ENCODE measurements around the gene SLC13A5.
"Not testable (repeated sequence)": the region's sequence is repeated elsewhere in the genome, so short reads cannot be mapped to it uniquely, and the experiment has no call there.

Gene SLC13A5

DNA sequence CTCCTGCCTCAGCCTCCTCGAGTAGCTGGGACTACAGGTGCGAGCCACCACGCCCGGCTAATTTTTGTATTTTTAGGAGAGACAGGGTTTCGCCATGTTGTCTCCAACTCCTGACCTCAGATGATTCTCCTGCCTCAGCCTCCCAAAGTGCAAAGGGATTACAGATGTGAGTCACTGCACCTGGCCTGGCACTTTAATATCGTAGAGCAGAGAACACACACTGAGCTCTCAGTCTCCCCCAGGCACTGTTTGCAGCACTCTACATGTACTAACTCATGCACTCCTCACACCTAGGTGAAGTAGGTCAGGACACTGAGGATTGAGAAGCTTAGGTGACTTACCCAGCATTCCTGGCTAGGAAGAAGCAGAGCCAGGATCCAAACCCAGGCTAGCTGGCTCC lies 46.6 kb downstream of the SLC13A5 start:
- DNase-seq (ENCODE audit: low read depth in 2 of 2, low spot score in 1 of 2), result no peak

DNA sequence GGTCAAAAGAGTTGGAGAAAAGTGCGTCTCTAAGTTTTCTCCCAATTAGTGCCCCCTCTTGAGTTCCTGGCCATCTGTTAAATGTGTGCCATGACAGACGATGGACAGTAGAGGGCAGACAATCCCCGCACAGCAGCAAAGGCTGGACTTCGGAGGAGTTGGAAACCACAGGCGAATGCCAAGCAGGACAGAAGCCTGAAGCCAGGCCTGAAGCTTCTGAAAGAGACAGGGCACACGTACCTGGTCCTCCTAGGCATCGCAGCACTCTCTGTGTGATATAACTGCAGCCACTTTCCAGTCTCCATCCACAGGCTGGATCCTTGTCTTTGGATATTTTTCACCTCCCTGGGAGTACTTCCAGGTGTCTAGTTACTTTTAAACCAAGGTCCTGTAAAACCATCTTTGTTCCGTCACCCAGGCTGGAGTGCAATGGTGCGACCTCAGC lies 47.1 kb downstream of the SLC13A5 start:
- peak in 1 of 2 donors; percentile 11 for DNase-seq (ENCODE audit: low read depth in 2 of 2, low spot score in 1 of 2)

DNA sequence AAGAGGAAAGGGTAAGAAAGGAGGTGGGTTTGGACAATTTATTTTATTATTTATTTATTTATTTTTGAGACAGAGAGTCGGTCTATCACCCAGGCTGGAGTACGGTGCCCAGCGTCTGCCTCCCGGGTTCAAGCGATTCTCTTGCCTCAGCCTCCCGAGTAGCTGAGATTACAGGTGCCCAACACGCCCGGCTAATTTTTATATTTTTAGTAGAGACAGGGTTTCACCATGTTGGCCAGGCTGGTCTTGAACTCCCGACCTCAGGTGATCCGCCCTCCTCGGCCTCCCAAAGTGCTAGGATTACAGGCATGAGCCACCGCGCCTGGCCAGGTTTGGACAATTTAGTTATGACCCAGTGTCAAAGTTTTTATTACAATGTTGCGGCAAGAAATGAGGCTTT lies 50.0 kb downstream of the SLC13A5 start:
- not testable (repeated sequence) for DNase-seq (ENCODE audit: low read depth in 2 of 2, low spot score in 1 of 2)

DNA sequence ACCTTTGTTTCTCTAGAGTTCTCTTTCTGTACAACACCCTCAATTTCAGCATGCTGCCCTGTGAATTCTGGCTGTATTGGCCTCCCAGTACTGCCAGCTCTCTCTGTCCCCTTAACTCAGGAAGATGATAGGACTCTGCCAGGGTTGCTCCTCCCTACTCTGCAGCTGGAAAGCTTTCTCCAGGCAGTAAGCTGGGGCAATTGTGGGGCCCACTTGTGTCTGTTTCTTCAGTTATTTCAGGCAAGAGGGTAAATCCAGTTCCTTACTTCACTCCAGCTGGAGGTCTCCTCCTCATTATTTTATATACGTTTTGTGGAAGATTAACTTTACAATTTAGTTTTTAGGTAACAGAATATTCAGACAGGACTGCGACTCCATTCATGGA lies 51.7 kb downstream of the SLC13A5 start:
- DNase-seq (ENCODE audit: low read depth in 2 of 2, low spot score in 1 of 2), result no peak

DNA sequence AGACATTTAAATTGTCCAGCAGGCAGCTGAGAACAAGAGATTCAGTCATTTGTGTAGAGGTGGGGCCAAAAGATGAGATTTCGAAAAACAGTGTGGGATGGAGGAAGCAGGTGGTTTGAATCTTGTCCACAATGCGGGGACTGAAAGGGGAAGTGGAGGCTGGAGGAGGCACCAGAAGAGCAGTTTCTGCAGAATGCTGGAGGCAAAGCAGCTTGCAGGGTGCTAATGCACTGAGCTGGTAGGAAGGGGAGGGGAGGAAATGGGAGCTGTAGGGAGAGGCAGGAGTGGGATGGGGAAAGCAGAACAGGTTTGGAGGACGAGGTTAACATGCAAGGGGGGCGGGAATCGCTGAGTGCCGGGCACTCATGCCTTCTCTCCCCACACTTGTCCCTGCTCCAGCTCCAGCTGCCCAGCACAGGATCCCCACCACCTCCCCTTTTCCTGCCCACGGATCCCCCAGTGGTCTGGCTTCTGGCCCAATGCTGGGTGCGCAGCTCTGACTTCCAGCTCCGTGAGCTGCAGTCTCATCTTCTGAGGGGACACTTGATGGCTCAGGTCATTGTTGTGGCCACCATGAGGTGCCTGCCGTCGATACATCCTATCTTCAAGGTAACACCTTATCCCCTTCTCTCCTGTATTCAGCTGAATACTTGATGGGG lies 52.2 kb downstream of the SLC13A5 start:
- DNase-seq (ENCODE audit: low read depth in 2 of 2, low spot score in 1 of 2), result no peak

DNA sequence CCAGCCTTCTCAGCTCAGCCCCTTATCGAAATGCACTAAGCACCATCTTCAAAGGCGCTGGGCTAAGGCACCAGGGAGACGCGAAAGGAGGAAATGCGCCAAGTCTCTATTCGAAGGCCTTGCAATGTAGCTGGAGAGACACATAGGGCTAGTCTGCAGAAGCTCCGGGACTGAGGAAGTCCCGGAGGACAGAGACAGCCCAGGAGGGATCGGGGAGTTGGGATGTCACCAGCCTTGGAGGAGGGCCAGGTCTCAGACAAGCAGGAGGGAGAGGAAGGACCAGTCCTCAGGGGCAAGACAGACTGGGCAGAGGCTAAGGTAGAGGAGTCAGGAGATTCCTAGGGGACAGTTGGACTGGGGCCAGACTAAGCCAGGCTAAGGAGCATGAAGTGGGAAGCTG lies 53.1 kb downstream of the SLC13A5 start:
- DNase-seq (ENCODE audit: low read depth in 2 of 2, low spot score in 1 of 2), result no peak

DNA sequence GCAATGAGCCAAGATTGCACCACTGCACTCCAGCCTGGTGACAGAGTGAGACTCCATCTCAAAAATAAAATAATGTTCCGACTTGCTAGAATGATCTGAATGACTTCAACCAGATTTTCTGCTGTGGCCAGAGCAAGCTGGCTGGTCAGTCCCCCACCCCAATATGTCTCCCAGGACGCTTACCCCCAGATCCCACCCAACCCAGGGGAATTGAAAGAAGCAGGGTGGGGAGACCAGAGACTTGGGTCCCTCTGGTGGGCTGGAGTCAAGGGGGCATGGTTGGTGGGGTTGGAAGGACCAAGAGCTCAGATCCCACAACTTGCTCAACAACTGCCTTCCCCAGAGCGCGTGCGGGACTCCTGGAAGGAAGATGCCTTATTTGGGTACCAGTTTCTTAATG lies 54.8 kb downstream of the SLC13A5 start:
- not testable (repeated sequence) for DNase-seq (ENCODE audit: low read depth in 2 of 2, low spot score in 1 of 2)

DNA sequence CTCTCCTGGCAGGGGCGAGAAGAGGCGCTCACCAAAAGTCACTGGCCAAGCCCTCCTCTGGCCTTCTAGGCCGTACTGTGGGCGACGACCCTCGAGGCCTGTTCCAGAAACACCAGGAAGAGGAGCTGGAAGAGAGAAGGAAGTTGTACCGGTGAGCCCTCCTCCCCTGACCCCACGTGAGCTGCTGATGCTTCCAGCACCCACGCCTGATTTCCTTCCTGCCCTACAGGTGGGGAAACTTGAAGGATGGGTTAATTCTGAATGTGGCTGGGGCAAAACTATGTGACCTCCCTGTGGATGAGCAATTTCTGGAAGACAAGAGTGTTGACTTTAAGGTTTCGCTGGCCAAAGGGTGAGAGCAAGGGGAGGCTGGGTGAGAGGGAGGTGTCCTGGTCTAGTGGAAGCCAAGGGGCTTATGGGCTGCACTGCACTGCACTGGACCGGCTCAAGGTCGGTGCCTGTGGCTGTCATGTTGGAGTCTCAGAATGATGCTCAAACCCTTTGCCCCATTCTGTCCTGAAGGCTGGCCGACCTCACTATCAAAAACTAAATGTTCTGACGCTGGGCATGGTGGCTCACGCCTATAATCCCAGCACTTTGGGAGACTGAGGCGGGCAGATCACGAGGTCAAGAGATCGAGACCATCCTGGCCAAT lies 55.4 kb downstream of the SLC13A5 start:
- no peak for DNase-seq (ENCODE audit: low read depth in 2 of 2, low spot score in 1 of 2)

DNA sequence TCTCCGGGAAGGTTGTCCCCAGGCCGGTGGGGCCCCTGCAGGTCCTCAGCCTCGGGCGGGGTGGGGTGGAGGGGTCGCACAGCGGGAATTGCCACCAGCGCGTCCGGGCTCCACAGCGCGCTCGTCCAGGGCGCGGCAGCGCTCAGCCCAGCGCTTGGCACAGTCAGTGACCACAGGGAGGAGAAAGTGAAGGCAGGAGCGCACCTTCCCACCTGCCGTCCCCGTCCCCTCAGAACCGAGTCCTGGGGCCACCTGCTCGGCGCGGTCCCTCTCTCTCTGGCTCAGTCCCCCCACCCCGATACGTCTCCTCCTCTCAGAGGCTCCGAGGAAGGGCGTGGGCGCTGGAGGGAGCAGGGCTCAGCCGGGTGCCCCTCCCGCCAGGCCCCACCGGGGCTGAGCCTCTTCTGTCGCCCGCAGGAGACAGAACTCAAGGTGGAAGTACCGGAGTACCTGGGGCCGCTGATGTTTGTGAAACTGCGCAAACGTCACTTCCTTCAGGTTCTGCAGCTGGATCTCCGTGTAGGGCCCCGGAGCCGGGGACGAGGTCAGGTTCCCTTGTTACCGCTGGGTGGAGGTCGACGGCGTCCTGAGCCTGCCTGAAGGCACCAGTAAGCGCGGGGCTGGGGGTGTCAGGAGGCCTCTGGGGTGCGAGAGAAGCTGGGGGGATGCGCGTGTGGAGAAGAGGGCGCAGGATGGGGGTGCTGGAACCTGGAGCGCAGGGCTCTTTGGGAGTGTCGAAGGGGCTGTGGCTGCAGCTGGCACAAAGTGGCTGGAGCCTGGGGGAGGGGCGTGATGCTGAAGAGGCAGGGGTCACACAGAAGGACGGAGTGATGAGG lies 56.2 kb downstream of the SLC13A5 start:
- DNase-seq (ENCODE audit: low read depth in 2 of 2, low spot score in 1 of 2), result not testable (repeated sequence)

DNA sequence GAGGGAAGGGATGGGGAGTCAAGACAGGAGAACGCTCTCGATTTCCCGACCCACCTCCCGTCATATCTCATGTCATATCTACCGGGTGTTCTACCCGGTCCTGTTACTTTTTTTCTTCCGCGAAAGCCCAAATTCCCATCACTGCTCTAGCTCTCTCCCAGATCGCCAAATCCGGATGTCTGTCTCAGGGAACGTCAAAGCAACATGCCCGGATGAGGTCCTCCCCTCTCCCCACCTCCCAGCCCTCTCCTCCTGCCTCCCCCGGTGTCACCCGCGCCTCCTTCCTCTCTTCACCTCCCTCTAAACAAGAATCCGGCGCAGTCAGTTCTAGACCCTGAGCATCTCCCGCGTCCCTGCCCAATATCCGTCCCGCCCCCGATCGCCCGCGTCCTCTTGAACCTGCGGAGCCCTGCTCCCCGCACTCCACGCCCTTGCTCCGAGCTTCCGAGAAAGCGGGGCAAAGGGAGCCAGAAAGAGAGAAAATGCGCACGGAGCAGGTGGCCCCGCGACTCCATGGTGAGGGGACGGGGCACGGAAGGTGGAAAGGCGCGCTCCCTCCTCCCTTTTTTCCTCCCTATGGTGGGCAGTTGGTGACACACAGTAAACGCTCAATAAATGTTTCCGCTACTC lies 57.3 kb downstream of the SLC13A5 start:
- DNase-seq (ENCODE audit: low read depth in 2 of 2, low spot score in 1 of 2), result not testable (repeated sequence)

DNA sequence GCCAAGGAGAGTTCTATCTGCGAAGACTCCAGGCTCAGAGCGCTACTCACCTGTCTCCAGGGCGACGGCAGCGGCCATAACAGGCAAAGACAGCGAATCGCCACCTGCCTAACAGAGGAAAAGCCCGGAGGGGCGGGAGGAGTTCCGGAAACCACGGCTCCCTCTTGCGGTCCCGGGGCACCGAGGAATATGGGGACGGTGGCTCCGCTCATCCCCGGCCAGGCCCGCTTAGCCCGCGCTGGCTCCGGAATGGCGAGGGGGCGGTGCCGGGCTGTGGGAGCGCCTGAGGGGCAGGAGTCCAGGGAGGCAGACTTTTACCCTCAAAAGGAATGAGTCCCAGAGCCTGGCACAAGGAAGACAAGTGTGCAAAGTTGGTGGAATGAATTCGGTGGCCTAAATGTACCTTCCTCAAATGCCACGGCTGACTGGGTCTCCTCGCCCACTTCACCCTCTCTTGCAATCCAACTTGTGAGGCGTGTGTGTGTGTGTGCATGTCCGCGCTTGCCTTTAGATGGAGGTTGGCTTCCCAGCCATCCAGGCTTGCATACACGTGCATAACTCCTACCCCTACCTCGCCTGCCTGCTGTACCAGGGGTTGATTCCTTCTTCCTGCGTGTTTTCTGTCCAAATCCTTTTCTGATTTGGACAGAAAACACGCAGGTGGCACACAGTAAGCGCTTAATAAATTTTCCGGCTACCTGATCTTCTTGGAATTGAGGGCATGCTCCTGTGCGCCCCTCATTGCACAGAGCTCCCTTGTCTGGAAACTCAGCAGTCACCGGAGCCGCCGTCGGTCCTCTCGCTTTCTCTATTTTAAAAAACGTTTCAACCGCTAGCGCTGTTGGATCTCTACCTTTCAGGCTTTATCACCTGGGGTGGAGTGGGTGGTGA lies 58.1 kb downstream of the SLC13A5 start:
- DNase-seq (ENCODE audit: low read depth in 2 of 2, low spot score in 1 of 2), result no peak

DNA sequence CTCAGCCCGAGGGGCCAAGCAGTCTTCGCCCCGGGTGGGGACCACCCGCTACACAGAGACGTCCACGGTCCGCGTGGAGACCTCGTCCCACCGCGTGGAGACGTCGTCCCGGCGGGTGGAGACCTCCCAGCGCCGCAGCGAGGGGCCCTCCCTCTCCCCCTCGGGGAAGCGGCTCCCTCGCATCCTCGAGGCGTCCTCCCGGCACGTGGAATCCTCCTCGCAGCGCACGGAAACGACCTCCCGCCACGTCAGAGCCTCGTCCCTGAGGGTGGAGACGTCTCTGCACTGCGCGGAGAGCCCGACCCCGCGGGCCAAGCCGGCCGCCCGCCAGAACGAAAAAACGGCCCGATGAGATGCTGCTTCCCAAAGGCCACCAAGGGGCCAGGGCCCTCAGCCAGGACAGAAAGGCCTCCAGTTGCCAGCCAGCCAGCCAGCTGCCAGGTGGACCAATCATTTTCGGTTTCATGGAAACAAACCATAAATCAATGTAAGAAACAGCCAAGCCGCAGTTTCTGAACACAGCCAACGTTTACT lies 61.2 kb downstream of the SLC13A5 start:
- DNase-seq (ENCODE audit: low read depth in 2 of 2, low spot score in 1 of 2), result no peak

DNA sequence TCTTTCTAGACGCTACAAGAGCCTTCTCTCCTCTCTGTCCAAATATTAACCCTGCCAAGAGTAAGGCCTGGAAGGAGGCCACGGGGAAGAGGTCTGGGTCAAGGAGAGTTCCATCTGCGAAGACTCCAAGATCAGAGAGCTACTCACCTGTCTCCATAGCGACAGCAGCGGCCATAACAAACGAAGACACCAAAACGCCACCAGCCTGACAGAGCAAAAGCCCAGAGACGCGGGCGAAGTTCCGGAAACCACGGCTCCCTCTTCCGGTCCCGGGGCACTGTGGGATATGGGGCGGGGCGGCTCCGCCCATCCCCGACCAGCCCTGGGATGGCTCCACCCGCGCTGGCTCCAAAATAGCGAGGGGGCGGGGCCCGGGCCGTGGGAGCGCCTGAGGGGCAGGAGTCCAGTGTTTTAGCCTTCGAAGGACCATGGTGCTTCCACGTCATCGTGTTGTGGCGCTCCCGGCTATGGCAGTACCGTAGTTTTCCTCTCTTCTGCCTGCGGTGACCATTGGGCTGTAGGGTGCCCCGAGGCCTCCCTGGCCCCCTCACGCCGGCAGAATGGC lies 61.7 kb downstream of the SLC13A5 start, which contains the start of the genes C17orf100 and MED31:
Gene C17orf100, plus strand, starts transcription at position 409 of the 565 bp plus-strand sequence. Its CDS starts 152 bp downstream, at position 561.
Gene MED31, minus strand, starts transcription at position 252 of the 565 bp plus-strand sequence. Its CDS starts 77 bp downstream, at position 175.
- peak; percentile 83 to 87 for DNase-seq (ENCODE audit: low read depth in 2 of 2, low spot score in 1 of 2)

DNA sequence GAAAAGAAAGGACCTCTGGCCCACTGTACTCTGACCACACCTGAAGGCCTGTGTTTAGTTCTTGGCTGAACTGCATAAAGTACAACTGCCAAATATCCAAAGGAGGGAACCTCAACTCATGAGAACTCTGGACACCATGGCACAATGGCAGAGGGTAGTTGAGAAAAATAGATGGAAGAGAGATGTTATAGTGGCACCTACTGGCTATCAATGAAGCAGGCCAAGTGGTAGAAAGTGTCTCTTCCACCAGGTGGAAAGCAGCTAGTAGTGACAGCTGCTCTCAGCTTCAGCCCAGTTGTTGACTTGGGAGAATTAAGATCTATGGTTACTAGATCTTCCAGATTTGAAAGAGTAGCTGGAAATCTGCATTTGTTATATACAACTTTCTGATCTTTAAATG lies 65.0 kb downstream of the SLC13A5 start:
- no peak for DNase-seq (ENCODE audit: low read depth in 2 of 2, low spot score in 1 of 2)

DNA sequence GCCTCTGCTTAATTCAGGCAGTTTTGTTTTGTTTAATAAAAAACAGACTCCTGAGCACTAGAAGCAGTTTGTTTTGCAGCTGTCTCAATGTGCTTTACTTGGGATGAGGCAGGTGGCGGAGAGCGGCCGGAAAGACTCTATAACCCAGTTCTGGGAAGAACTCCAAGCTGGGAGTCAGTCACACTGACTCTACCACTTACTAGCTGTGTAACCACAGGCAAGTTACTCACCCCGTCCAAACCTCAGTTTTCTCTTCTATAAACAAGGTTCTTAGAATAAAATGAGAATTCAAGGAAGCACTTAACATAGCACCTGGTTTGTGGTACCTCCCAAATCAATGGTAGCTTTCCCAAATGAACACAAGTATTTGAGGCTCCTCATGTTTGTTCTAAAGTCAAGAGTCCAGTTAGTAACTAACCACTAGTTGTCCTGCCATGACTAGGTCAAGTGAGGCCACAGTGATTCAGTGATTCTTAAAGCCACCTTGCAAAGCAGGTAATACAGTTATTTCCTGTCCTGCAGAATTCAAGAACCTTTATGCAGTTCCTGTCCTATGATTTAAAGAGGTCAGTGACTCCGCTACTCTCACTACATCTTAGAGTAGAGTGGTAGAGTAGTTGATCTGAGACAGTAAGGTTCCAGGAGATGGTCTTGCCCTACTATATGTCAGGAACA lies 69.6 kb downstream of the SLC13A5 start:
- DNase-seq (ENCODE audit: low read depth in 2 of 2, low spot score in 1 of 2), result no peak

DNA sequence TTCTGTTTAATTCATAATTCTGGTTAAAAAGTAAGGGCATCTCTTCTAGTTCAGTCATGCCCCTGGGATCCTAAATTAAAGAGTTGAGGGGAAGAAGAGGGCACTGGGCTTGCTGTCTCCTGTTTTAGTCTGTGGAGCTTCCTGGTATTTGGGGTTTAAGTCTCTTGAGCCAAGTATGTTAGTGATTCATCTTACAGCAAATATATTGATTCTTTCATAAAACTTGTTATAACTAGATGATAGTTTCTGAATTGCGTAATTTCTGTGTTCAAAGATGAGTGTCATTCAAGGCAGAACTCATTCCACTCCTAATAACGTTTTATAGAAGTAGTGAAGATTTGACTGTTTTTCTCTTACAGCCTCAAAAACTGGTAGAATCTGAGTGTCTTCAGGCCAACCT lies 70.6 kb downstream of the SLC13A5 start:
- DNase-seq (ENCODE audit: low read depth in 2 of 2, low spot score in 1 of 2), result no peak

DNA sequence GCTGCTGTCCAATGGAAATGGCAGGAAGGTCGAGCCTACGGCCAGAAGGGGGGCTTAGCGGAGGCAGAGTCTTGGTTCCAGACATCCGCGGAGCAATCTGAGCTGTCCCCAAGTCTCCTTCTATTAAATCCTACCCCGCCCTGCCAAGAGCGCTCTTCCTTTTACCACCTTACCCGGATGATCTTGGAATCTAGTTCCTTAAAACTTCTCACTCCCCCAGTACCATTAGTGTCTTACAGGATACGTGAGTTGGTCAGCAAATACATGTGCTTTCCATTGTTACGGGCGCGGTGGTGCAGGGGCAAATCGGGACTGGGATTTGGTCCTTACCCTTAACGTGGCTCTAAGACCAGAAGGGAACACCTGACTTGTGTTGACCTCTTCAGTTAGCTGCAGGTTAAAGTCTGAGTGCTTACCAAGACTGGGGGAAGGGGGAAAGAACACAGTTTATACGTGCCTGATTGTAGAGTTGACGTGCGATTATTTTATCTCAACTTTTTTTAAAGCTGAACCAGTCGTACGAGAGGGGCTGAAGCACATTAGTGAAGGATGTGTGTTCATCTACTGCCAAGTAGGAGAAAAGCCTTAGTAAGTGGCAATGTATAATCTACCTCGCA lies 71.8 kb downstream of the SLC13A5 start:
- DNase-seq (ENCODE audit: low read depth in 2 of 2, low spot score in 1 of 2), result no peak

DNA sequence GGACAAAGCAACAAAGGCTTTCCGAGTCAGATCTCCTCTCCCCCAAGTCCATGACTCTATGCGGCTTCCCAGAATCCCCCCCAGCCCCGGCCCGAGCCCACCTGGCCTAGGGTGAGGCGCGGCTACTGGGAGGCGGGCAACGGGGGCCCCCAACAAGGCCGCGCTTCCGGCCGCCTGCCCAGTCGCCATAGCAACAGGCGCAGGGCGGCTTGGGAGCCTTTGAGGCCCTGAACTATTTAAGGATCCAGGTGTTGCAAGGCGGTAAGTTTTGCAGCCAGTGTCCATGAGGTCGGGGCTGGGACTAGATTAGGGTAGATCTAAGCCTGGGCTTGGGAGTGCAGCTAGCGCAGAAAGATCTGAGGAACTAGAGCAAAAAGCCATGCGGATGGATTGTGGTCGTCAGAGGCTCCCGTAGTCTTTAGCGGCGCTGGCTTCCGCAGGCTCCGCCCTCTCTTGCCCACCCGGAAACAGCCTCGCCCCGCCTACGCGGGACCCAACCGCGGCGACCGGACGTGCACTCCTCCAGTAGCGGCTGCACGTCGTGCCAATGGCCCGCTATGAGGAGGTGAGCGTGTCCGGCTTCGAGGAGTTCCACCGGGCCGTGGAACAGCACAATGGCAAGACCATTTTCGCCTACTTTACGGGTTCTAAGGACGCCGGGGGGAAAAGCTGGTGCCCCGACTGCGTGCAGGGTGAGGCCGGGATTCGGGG lies 72.5 kb downstream of the SLC13A5 start, which contains the start of the genes KIAA0753 and TXNDC17:
Gene KIAA0753, minus strand, starts transcription at position 176 of the 711 bp plus-strand sequence. CDS start 5,608 bp downstream, outside the sequence.
Gene TXNDC17, plus strand, starts transcription at position 525 of the 711 bp plus-strand sequence. Its CDS starts 23 bp downstream, at position 548.
- DNase-seq (ENCODE audit: low read depth in 2 of 2, low spot score in 1 of 2), result peak; percentile 81 to 83

Data from stimulated activated CD8-positive, alpha-beta memory T cell treated with anti-CD3 and anti-CD28 coated beads, Interleukin-4, amount 100 ng/mL, for 4 hours (primary cell).